GM18907 (cell line): ENCODE measurements around the gene ATP2A3.
"Not testable (repeated sequence)": the region's sequence is repeated elsewhere in the genome, so short reads cannot be mapped to it uniquely, and the experiment has no call there.

ENCODE experiments used
- ATAC-seq: cut with Tn5 transposase; IDR thresholded peaks from one replicate; pipeline ENCODE4 v1.9.1; 2021; ENCODE audit warnings: mild to moderate bottlenecking, moderate library complexity; ENCODE audit not compliant: unreplicated experiment

The ATP2A3 gene

DNA sequence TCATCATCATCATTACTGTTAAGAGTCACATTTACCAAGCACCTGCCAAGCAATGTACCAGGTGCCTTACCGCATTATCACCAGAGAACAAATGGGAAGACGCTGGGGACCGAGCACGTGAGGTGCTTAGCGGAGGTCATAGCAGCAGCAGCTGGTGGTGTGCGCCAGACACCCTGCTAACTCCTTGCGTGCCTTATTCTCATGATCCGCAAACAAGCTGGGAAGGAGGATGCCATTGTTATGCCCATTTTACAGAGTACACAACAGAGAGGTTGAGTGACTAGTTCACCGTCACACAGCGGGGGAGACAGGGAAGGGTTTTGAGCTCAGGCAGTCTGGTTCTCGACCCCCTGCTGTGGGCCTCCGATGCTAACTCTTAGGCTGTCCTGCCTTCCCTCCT is 7.3 kb downstream of the ATP2A3 start:
- no peak for ATAC-seq

DNA sequence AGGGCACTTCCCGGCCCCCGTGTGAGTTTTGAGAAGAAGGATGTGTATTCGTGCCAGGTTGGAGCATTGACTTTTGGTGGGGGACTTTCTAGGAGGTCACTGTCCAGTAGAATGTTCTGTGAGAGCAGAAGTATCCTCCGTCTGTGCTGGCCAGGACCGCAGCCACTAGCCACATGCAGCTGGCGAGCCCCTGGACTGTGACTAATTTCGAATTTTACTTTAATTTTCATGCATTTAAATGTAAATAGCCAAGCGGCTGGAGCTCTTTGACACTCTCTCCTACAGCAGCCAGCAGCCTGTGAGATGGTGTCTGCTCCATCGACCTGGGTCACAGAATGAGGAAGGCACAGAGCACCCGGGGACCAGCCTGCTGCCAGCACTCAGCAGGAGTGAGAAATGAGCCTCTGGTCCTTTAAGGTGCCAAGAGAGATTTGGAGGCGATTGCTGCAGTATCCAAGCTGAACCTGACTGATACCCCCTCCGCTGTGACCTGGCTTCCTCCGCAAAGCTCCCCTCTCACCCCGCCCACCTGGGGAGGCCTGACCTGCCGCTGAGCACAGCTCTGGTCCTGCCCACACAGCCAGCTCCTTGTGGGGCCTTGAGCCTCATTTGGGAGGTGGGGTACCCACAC is 7.8 kb downstream of the ATP2A3 start:
- no peak for ATAC-seq

DNA sequence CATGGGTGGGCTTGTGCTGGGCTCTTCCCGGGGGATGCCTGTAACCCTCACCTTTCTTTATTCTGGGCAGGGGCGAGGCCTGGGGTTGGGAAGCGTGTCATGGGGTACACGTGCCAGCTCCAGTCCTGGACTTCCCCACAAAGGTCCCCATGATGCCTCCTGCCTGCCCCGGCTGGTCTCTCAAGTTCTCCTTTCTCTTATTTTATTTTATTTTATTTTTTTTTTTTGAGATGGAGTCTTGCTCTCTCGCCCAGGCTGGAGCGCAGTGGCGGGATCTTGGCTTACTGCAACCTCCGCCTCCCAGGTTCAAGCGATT is 8.6 kb downstream of the ATP2A3 start:
- no peak for ATAC-seq

DNA sequence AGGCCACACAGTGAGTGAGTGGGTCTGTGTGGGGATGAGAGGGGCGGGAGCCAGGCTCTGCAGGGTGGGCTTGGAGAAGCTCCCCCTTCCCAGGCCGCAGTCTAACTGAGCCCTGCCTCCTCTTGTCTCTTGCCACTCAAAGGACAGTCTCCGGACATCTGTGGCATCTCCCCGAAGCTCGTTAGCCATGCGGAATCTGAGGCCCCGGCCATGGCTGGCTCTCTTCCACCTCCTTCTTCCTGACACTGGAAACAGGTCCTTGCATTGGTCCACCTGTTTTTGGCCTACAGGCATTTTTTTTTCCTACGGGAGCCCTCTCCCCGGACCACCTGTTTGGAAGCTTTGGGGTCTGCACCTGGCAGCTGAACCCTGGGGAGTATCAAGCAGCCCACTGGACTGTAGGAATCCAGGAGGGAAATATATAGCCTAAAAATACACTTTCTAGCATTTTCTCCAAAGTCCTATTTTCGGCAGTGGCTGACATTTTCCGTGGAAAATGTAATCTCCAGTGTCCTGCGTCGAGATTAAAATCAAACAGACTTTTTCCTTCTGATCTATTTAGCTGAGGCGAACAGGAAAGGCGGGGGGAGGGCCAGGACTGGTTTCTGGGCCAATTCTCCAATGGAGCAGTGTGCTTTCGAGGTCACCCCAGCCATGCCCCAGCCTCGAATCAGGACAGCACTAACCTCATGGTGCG is 9.1 kb downstream of the ATP2A3 start:
- no peak for ATAC-seq

GRCh38 chr17:3954086-3954485 is 10.2 kb downstream of the ATP2A3 start:
- ATAC-seq: no peak

- no peak for ATAC-seq
Measured at GRCh38 chr17:3953542-3953941, 10.7 kb downstream of the ATP2A3 start.

- no peak for ATAC-seq
Measured at GRCh38 chr17:3952186-3952585, 12.1 kb downstream of the ATP2A3 start.

DNA sequence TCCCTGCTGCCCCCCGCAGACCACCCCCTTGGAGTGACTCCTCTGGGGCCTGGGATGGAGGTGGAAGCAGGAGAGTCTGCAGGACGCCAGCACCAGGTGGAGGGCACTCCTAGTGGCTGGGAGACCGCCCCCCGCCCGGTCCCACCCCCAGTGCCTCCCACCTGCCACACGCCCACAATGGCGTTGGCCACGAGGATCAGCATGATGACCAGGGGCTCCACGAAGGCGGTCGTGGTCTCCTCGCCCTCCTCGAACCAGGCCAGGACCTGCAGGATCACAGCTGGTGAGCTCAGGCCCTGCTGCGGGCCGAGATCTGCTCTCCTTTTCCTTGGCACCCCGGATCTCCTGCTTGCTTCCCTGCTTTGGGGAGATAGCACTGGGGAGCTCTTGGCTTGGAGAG is 12.8 kb downstream of the ATP2A3 start:
- no peak for ATAC-seq

DNA sequence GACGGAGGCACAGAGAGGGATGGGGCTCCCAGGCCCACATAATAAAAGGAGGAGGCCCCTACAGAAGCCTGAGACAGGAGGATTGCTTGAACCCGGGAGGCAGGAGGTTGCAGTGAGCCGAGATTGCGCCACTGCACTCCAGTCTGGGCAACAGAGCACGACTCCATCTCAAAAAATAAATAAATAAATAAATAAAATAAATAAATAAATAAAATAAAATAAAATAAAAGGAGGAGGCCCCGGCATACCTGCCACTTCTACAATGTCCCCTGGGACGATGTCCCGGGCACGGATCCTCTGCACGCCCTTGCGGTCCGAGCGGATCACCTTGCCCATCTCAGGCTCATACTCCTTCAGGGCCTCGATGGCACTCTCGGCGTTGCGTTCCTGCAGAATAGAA is 13.2 kb downstream of the ATP2A3 start:
- ATAC-seq: no peak

DNA sequence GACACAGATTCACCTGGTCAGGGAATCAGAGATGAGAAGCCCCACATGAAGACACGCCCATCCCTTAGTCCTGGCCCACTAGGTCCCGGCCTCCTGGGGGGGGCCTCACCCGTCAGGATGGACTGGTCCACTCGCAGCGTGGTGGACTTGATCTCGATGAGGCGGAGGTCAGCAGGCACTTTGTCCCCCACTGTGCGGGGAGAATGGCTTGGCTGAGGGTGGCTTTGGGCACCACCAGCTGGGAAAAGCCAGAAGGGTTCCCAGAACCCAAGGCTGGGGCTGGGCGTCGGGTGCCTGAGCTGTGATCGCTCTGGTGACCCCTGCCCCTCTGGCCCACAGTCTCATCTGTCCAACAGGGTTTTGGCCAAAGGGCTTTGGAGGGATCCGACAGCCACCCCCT is 13.7 kb downstream of the ATP2A3 start:
- ATAC-seq: no peak

GRCh38 chr17:3949418-3949817 is 14.8 kb downstream of the ATP2A3 start:
- no peak for ATAC-seq

DNA sequence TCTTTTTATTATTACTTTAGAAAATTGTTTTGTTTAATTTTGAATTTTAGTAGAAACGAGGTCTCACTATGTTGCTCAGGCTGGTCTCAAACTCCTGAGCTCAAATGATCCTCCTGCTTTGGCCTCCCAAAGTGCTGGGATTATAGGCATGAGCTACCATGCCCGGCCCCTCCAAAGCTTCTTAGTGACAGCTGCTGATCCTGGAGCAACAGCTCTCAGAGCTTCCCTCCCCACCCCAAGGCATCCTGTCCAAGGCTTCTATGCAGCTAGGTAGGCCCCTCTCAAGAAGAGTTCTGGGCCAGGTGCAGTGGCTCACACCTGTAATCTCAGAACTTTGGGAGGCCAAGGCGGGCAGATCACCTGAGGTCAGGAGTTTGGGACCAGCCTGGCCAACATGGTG is 15.7 kb downstream of the ATP2A3 start:
- ATAC-seq: not testable (repeated sequence)

DNA sequence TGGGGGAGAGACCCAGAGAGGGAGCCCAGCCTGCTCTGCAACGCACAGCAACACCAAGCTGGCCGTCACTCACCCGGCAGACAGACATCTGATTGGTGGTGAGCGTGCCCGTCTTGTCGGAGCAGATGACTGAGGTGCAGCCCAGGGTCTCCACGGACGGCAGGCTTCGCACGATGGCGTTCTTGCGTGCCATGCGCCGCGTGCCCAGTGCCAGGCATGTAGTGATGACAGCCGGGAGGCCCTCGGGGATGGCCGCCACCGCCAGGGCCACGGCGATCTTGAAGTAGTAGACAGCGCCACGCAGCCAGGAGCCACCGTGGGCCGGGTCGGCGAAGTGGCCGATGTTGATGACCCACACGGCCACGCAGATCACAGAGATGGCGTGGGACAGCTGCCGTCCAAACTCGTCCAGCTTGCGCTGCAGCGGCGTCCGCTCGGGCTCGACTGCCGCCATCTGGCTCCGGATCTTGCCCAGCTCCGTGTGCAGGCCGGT is 16.9 kb downstream of the ATP2A3 start:
- ATAC-seq: no peak

DNA sequence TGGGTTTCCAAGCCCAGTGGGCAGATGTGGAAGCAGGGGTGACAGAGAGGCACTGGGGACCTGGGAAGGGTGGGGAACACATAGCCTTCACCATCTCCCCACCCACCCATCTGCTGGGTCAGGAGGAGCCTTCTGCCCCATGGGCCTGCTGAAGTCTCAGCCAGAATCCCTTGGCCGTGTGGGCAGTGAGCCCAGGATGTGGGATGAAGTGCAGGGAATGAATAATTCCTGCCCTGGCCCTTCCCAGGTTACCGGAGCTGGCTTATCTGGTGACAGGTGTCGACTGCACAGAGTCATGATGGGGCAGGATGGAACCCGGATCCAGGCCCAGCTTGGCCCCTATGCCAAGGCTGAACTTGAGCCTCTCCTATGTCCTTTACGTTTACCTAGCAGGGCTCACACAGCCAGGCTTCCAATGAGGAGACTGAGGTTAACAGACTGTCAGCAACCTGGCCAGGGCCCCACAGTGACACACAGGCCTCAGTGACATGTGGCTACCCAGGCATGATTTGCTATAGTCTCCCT is 17.5 kb downstream of the ATP2A3 start:
- no peak for ATAC-seq

DNA sequence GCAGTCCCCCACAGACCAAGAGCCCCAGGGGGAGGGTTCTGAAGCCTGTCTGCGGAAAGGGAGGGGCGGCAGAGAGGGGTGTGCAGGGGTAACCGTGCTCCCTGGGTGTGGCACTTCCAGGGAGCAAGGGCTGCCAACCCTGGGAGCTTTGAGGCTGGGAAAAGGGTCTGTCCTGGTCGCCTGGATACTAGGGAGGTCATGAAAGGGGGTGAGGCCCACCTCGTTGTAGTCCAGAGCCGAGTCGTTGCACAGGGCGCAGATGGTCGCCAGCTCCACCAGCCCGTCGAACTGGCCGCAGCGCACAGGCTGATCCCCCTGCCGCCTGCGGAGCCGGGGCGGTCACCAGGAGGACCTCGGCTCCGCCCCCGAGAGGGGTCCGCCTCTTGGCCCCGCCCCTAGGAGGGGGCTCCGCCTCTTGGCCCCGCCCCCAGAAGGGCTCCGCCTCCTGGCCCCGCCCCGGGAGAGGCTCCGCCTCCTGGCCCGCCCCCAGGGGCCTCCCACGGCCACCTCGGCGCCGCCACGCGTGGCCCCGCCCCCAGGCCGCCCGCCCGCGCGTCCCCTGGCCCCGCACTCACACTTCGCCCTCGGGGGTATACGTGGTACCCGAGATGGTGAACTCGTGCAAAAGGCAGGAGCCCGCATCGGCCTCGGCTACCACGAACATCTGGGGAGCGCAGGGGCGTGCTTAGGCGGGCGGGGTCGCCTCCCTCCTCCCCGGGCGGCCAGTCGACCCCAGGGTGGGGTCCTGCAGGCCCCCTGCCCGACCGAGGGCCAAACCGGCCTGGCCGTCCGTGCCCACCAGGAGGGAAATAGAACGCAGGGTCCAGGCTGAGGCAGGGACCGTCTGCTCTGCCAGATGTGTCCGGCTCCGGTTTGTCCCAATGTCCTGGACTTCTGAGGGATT is 19.5 kb downstream of the ATP2A3 start:
- no peak for ATAC-seq

DNA sequence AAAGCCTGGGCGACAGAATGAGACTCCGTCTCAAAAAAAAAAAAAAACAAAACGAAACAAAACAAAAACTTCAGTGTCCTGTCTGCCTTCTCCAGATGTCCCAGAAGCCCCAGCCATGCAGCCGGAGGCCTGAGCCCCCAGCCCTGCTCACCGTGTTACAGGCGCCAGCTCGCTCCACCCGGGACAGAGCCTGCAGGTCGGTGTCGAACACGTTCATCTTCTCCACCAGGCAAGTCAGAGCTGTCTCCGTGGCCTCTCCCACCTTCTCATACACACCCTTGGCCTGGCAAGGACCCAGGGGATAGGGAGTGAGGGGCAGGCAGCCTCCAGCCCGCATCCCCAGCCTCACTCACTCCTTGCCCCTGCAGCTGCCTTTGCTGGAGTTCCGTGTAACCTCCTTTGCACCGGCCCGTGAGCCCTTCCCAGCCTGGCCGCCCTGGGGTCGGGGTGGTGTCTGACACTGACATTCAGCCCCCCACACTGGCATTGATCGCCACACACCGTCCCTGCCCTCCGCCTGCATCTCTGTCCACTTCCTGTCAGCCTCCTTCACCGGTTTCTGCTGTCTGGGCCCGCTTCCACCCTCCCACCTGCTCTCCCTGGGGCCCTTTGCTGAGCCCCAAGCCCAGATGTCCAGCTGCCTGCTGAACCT is 20.9 kb downstream of the ATP2A3 start:
- ATAC-seq: no peak

DNA sequence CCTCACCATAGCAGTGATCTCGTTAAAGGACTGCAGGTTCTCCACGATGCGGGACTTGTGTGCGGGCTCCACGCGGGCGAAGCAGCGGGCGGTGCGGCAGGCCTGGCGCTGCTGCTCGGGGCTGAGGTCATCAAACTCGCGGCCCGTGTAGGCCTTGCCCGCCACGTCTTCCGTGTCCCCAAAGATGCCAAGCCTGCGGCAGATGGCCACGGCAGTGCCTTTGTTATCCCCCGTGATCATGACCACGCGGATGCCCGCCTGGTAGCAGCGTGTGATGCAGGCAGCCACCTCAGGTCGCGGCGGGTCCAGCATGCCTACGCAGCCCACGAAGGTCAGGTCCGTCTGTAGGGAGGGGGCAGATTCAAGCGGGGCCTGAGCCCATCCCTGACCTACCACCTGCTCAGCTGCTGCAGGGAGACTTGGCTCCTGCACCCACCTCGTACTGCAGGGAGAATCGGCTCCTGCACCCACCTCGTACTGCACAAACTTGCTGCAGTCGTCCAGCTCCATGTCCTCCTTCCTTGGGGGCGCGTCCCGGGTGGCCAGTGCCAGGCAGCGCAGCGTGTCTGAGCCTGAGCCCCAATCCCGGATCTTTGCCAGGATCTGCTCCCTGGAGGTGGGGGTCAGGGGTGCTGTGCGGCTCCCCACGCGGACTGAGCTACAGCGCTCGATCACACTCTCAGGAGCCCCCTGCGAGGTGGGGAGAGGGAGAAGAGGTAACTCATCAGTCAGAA is 23.1 kb downstream of the ATP2A3 start:
- ATAC-seq: no peak

DNA sequence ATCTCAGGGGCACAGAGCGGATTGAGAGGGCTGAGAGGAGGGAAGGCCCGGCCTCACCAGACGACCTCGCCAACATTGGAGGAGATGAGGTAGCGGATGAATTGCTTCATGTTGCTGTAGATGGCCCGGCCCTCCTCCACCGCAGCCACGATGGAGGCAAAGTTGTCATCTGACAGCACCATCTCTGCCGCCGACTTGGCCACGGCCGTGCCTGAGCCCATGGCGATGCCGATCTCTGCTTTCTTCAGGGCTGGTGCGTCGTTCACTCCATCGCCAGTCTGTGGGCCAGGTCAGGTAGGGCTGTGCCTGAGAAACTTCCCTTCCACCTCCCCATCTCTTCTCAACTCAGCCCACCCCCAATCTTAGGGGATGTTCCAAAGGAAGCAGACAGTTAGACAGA is 26.9 kb downstream of the ATP2A3 start:
- no peak for ATAC-seq

GRCh38 chr17:3935825-3936355 is 28.3 kb downstream of the ATP2A3 start:
- ATAC-seq: no peak

DNA sequence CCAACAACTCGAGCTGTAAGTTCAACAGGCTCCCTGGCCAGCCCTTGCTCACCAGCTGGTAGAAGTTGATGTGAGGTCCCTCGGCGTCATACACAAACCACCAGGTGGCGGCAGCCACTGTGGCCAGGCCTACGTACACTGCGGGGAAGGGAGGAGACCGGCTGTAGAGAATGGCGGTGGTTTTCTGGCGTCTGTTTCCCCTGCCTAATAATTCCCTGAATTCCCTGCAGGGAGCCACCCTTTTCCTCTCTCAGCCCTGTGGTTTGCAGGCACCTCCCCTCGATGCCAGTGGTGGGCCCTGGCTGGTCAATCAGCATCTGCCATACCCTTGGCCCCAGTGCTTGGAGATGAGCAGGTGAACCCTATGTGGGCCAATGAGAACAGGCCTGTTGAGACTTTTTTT is 29.1 kb downstream of the ATP2A3 start:
- no peak for ATAC-seq
